ENCODE measurements around the gene USP48.
"Not testable (repeated sequence)": the region's sequence is repeated elsewhere in the genome, so short reads cannot be mapped to it uniquely, and the experiment has no call there.

USP48 gene

GRCh38 chr1:21696931-21697330, 86.0 kb downstream of the USP48 start:
- DNase-seq (ENCODE audit: low read depth), result no peak

GRCh38 chr1:21693732-21694131, 89.2 kb downstream of the USP48 start:
- no peak for DNase-seq (ENCODE audit: low read depth)

GRCh38 chr1:21691739-21692138, 91.2 kb downstream of the USP48 start:
- no peak for DNase-seq (ENCODE audit: low read depth)

- DNase-seq (ENCODE audit: low read depth), result no peak
These were observed 93.1 kb downstream of the USP48 start for GRCh38 chr1:21689661-21690372.

- no peak for DNase-seq (ENCODE audit: low read depth)
These were observed 95.8 kb downstream of the USP48 start for GRCh38 chr1:21687081-21687529.

GRCh38 chr1:21685946-21686678, 96.8 kb downstream of the USP48 start:
- DNase-seq (ENCODE audit: low read depth), result no peak

- no peak for DNase-seq (ENCODE audit: low read depth)
These were observed 101.5 kb downstream of the USP48 start for GRCh38 chr1:21681426-21681825.

- no peak for DNase-seq (ENCODE audit: low read depth)
These were observed 102.0 kb downstream of the USP48 start for GRCh38 chr1:21680918-21681317.

- DNase-seq (ENCODE audit: low read depth), result no peak
These were observed 102.6 kb downstream of the USP48 start for GRCh38 chr1:21680381-21680780.

- no peak for DNase-seq (ENCODE audit: low read depth)
These were observed 105.8 kb downstream of the USP48 start for GRCh38 chr1:21677168-21677567.

GRCh38 chr1:21674957-21675356, 108.0 kb downstream of the USP48 start:
- DNase-seq (ENCODE audit: low read depth), result no peak

GRCh38 chr1:21673853-21674252, 109.1 kb downstream of the USP48 start:
- DNase-seq (ENCODE audit: low read depth), result not testable (repeated sequence)

GRCh38 chr1:21673277-21673780, 109.6 kb downstream of the USP48 start:
- DNase-seq (ENCODE audit: low read depth), result no peak

GRCh38 chr1:21672478-21673276, 110.3 kb downstream of the USP48 start:
- DNase-seq (ENCODE audit: low read depth), result no peak

GRCh38 chr1:21671915-21672314, 111.0 kb downstream of the USP48 start:
- DNase-seq (ENCODE audit: low read depth), result no peak

- DNase-seq (ENCODE audit: low read depth), result no peak
These were observed 111.7 kb downstream of the USP48 start for GRCh38 chr1:21670956-21671902.

- no peak for DNase-seq (ENCODE audit: low read depth)
These were observed 112.7 kb downstream of the USP48 start for GRCh38 chr1:21670059-21670881.

- DNase-seq (ENCODE audit: low read depth), result peak; percentile 13
These were observed 113.5 kb downstream of the USP48 start, which contains the start of gene RAP1GAP for GRCh38 chr1:21669258-21670058. TSS of gene RAP1GAP (minus strand) at chr1:21669357. CDS start at chr1:21620032, 49,325 bp downstream.

GRCh38 chr1:21668951-21669257, 114.0 kb downstream of the USP48 start:
- DNase-seq (ENCODE audit: low read depth), result no peak
